Astrocyte (in vitro differentiated cells and primary cell): ENCODE measurements around the gene TEKT5.

Experiments
- CTCF ChIP-seq: IDR thresholded peaks from 2 replicates; pipeline ENCODE4 v1.5.1; 2011; ENCODE audit warnings: low read depth, mild to moderate bottlenecking, inconsistent platforms, low read length, moderate library complexity; ENCODE audit not compliant: insufficient read depth
- EZH2 ChIP-seq: IDR thresholded peaks from 2 replicates; pipeline ENCODE4 v1.6.1; 2012; ENCODE audit warnings: mild to moderate bottlenecking, low read length, inconsistent platforms; ENCODE audit not compliant: insufficient read depth

DNA sequence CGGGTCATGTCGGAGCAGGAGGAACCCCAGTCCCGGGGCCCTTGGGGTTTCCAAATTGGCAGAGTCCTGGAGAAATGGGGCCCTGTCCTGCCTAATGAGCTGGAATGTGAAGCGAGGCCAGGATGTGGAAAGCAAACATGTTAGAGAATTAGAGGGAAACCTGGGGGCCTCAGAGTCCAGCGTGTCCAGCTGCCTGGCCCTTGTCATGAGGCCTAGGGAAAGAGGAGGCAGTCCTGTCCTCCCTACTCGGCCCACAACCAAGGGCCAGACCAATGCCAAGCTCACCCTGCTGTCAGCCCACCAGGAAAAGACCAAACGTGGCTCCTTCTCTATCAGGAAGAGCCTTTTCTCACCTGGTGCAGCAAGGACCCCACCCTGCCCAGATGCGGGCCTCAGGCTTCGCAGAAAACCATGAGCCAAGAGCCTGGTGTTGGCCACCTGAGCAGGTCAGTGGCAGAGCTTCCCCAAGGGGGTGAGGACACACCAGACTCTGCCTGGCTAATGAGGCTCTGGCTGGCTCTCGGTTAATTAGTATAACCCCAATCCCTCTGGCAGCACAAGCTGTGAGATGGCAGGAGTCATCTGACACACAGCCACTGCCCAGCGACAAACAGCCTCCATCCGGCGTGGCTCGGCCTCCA is 10.1 kb downstream of the TEKT5 start:
- TF ChIP-seq CTCF (no peak), EZH2 (no peak)
